ENCODE measurements around the gene PQBP1. TPM values are rescaled to one million over a fixed set of nuclear protein-coding genes. Genes with fewer than 3 reads are reported as not detected.
"Not testable (repeated sequence)": the region's sequence is repeated elsewhere in the genome, so short reads cannot be mapped to it uniquely, and the experiment has no call there.

PQBP1 gene
- total RNA-seq: 10 to 100 TPM; 58.2 to 61.0 TPM

GRCh38 chrX:48897625-48898306 is at the start of gene PQBP1, which contains the start of gene TIMM17B:
Gene PQBP1 (plus strand): TSS chrX:48897930. CDS start chrX:48898510, 580 bp downstream.
Gene TIMM17B (minus strand): TSS chrX:48897768. CDS start chrX:48897749, 19 bp downstream.
- H3K4me3 Mint-ChIP-seq: peak within 1 kb of the TSS; percentile 99
- H3K27ac Mint-ChIP-seq: peak within 1 kb of the TSS; percentile 100
- POLR2A ChIA-PET: interaction anchor here (0.6 to 1.9 kb wide), 12 partner anchors 14 to 429 kb away, joined by 3 to 21 read pairs (median 4); partner anchors contain the start of genes GRIPAP1, HDAC6, PLP2 and SLC35A2
- DNase-seq (peak; percentile 85), ATAC-seq (ENCODE audit: low read depth) (peak; percentile 92)
- H3K27me3 Mint-ChIP-seq: no peaks in the 10 kb centered on the region
- H3K9me3 Mint-ChIP-seq: no peaks in the 10 kb centered on the region
- H3K36me3 Mint-ChIP-seq: peaks cover 6% of the 10 kb centered on the region
- H3K4me1 Mint-ChIP-seq: peaks cover 8% of the 10 kb centered on the region

- Mint-ChIP-seq H3K36me3 (no peaks in the 10 kb centered on the region), H3K27ac (no peak overlapping the region)
- no peak for ATAC-seq (ENCODE audit: low read depth)
Measured at GRCh38 chrX:48848847-48849246, 48.9 kb upstream of the PQBP1 start.

GRCh38 chrX:48852857-48853256 is 44.9 kb upstream of the PQBP1 start:
- Mint-ChIP-seq H3K27ac (no peak overlapping the region), H3K9me3 (no peaks in the 10 kb centered on the region), H3K36me3 (no peaks in the 10 kb centered on the region), H3K4me1 (peaks cover 10% of the 10 kb centered on the region), H3K4me3 (no peak overlapping the region), H3K27me3 (peaks cover 9% of the 10 kb centered on the region)
- ATAC-seq (ENCODE audit: low read depth) (no peak), DNase-seq (no peak)
- POLR2A ChIA-PET: no interaction called here

More at GRCh38 chrX:48848847-48849246, 48.9 kb upstream of the PQBP1 start:
- POLR2A ChIA-PET: no interaction called here
- Mint-ChIP-seq H3K9me3 (no peaks in the 10 kb centered on the region), H3K27me3 (peaks cover 3% of the 10 kb centered on the region), H3K4me1 (peaks cover 5% of the 10 kb centered on the region), H3K4me3 (no peak overlapping the region)
- no peak for DNase-seq

- H3K36me3 Mint-ChIP-seq; DNase-seq; H3K4me3 Mint-ChIP-seq; H3K9me3 Mint-ChIP-seq; POLR2A ChIA-PET; H3K27me3 Mint-ChIP-seq; ATAC-seq (ENCODE audit: low read depth); H3K27ac Mint-ChIP-seq: not testable (repeated sequence)
- peaks cover 10% of the 10 kb centered on the region for H3K4me1 Mint-ChIP-seq
Measured at GRCh38 chrX:48853494-48853893, 44.2 kb upstream of the PQBP1 start.

- H3K27ac Mint-ChIP-seq; H3K4me1 Mint-ChIP-seq; H3K36me3 Mint-ChIP-seq; POLR2A ChIA-PET; H3K9me3 Mint-ChIP-seq; H3K27me3 Mint-ChIP-seq; DNase-seq; ATAC-seq (ENCODE audit: low read depth); H3K4me3 Mint-ChIP-seq: not testable (repeated sequence)
Measured at GRCh38 chrX:48854121-48854804, 43.5 kb upstream of the PQBP1 start.

- POLR2A ChIA-PET: no interaction called here
Measured at GRCh38 chrX:48854898-48855297, 42.8 kb upstream of the PQBP1 start.

GRCh38 chrX:48864210-48864609 is 33.5 kb upstream of the PQBP1 start:
- no peak for DNase-seq
- POLR2A ChIA-PET: no interaction called here
- H3K27me3 Mint-ChIP-seq: peaks cover under 1% of the 10 kb centered on the region
- no peak for ATAC-seq (ENCODE audit: low read depth)
- H3K27ac Mint-ChIP-seq: no peak overlapping the region
- H3K4me3 Mint-ChIP-seq: no peak overlapping the region
- H3K4me1 Mint-ChIP-seq: no peaks in the 10 kb centered on the region
- H3K9me3 Mint-ChIP-seq: no peaks in the 10 kb centered on the region
- no peaks in the 10 kb centered on the region for H3K36me3 Mint-ChIP-seq

More at GRCh38 chrX:48854898-48855297, 42.8 kb upstream of the PQBP1 start:
- DNase-seq (no peak), ATAC-seq (ENCODE audit: low read depth) (no peak)
- H3K4me1 Mint-ChIP-seq: peaks cover 6% of the 10 kb centered on the region
- H3K9me3 Mint-ChIP-seq: no peaks in the 10 kb centered on the region
- H3K4me3 Mint-ChIP-seq: no peak overlapping the region
- peaks cover 9% of the 10 kb centered on the region for H3K27me3 Mint-ChIP-seq
- H3K36me3 Mint-ChIP-seq: no peaks in the 10 kb centered on the region
- no peak overlapping the region for H3K27ac Mint-ChIP-seq

GRCh38 chrX:48872017-48872416 is 25.7 kb upstream of the PQBP1 start:
- H3K36me3 Mint-ChIP-seq; H3K4me1 Mint-ChIP-seq; H3K27ac Mint-ChIP-seq; H3K4me3 Mint-ChIP-seq; H3K27me3 Mint-ChIP-seq; POLR2A ChIA-PET; DNase-seq; ATAC-seq (ENCODE audit: low read depth); H3K9me3 Mint-ChIP-seq: not testable (repeated sequence)

GRCh38 chrX:48876944-48877343 is 20.8 kb upstream of the PQBP1 start:
- H3K27me3 Mint-ChIP-seq; H3K27ac Mint-ChIP-seq; H3K36me3 Mint-ChIP-seq; H3K4me3 Mint-ChIP-seq; POLR2A ChIA-PET; ATAC-seq (ENCODE audit: low read depth); H3K4me1 Mint-ChIP-seq; DNase-seq; H3K9me3 Mint-ChIP-seq: not testable (repeated sequence)

- POLR2A ChIA-PET: no interaction called here
- H3K27me3 Mint-ChIP-seq: peaks cover 2% of the 10 kb centered on the region
- H3K4me3 Mint-ChIP-seq: no peak overlapping the region
- H3K9me3 Mint-ChIP-seq: no peaks in the 10 kb centered on the region
- no peak for ATAC-seq (ENCODE audit: low read depth)
- no peak overlapping the region for H3K27ac Mint-ChIP-seq
- no peaks in the 10 kb centered on the region for H3K4me1 Mint-ChIP-seq
- no peaks in the 10 kb centered on the region for H3K36me3 Mint-ChIP-seq
- DNase-seq: no peak
Measured at GRCh38 chrX:48883729-48884128, 14.0 kb upstream of the PQBP1 start.

- H3K36me3 Mint-ChIP-seq; H3K27ac Mint-ChIP-seq; DNase-seq; POLR2A ChIA-PET; H3K4me1 Mint-ChIP-seq; H3K4me3 Mint-ChIP-seq; H3K27me3 Mint-ChIP-seq; ATAC-seq (ENCODE audit: low read depth); H3K9me3 Mint-ChIP-seq: not testable (repeated sequence)
Measured at GRCh38 chrX:48886586-48886985, 11.1 kb upstream of the PQBP1 start.

GRCh38 chrX:48890296-48890925 is 7.3 kb upstream of the PQBP1 start:
- Mint-ChIP-seq H3K9me3 (no peaks in the 10 kb centered on the region), H3K36me3 (peaks cover 3% of the 10 kb centered on the region), H3K27ac (peak overlapping the region; percentile 86), H3K4me3 (peak overlapping the region; percentile 95), H3K4me1 (peaks cover 12% of the 10 kb centered on the region), H3K27me3 (peaks cover 4% of the 10 kb centered on the region)
- ATAC-seq (ENCODE audit: low read depth) (no peak), DNase-seq (no peak)
- POLR2A ChIA-PET: interaction anchor here (1.0 to 1.9 kb wide), 2 partner anchors 47 to 48 kb away, joined by 3 to 5 read pairs; no protein-coding TSS in a partner anchor

- Mint-ChIP-seq H3K27me3 (peaks cover 4% of the 10 kb centered on the region), H3K9me3 (no peaks in the 10 kb centered on the region), H3K4me3 (peak overlapping the region; percentile 95), H3K27ac (peak overlapping the region; percentile 86), H3K36me3 (peaks cover 4% of the 10 kb centered on the region), H3K4me1 (peaks cover 13% of the 10 kb centered on the region)
- DNase-seq (no peak), ATAC-seq (ENCODE audit: low read depth) (peak; percentile 14)
- POLR2A ChIA-PET: interaction anchor here (0.9 to 1.9 kb wide), 5 partner anchors 21 to 351 kb away, joined by 3 to 9 read pairs (median 3); partner anchors contain the start of gene SLC35A2
Measured at GRCh38 chrX:48890934-48891401, 6.8 kb upstream of the PQBP1 start.

All from activated naive CD8-positive, alpha-beta T cell treated with anti-CD3 and anti-CD28 coated beads, Interleukin-2, amount 10 ng/mL, durations not matched to agents 7 days and 5 days (primary cell).